HG02610 (cell line): ENCODE results near the gene SIRPA.
A peak's percentile ranks its signal among the peaks of the same experiment; 100 is the strongest.

ENCODE experiments used
- ATAC-seq: cut with Tn5 transposase; IDR thresholded peaks from one replicate; pipeline ENCODE4 v1.9.1; 2021; ENCODE audit warnings: mild to moderate bottlenecking, moderate library complexity; ENCODE audit not compliant: unreplicated experiment

Gene SIRPA

DNA sequence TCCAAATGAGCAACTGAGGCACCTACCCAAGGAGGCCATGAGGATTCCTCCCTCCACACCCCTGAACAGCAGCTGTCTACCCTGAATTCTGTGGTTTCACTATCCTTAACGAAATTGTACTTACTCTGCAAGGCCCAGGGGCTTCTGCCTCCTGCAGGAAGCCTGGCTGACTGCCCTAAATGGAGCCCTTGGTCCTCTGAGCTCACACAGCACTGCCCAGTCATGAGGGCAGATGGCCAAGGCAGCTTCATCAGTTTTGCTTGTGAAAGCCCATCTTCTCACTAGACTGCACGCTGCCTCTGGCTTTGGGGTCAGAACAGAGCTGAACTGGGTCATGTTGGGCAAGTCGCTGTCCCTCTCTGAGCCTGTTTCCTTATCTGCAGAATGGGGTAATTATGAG, 26.4 kb upstream of the SIRPA start:
- ATAC-seq, result no peak

DNA sequence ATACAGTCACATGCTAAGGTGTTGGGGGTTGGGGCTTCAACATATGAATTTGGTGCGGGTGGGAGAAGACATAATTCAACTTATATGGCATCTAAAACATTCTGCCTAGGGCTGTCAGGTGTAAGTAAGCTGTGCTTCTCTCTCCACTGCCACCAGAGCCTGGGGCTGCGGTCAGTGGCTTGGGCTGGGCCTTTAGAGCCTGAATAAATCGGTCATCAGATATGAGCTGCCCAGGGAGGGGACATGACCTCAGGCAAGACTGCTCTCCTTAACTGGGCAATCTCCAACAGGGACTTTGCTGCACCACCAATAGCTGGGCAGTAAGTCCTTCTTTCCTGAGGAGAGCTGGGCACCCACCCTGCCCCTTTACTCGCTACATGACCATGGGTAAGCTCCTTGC, 24.9 kb upstream of the SIRPA start:
- no peak for ATAC-seq

DNA sequence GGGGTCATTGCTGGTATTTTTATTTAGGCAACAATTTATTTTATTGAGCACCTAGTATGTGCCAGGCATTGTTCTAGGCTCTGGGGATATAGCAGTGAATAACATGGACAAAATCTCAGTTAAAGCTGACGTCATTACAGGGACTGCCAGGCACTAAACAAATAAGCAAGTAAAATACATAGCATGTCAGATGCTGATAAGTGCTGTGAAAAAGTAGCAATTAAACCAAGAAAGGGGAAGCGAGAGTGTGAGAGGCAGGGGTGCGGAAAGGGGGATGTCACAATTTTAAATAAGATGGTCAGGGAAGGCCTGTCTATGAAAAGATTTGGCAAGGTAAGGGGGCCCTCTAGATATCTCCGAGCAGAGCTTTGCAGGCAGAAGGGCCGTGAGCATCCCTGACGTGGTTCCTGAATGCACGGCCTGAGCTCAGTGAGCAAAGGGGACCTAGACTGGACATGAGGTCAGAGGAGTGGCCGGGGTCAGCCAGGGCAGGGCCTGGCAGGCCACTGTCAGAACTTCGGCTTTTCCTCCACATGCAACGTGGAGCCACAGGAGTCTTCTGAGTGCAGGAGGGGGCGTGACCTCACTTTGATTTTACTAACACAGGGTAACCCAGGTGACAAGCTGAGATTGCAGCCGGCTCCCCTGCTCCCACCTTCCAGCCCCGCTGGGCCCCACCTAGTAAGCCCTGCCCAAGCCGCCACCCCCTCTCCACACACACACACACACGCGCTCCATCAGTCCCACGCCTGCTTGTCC, 24.2 kb upstream of the SIRPA start:
- peak; percentile 58 for ATAC-seq

DNA sequence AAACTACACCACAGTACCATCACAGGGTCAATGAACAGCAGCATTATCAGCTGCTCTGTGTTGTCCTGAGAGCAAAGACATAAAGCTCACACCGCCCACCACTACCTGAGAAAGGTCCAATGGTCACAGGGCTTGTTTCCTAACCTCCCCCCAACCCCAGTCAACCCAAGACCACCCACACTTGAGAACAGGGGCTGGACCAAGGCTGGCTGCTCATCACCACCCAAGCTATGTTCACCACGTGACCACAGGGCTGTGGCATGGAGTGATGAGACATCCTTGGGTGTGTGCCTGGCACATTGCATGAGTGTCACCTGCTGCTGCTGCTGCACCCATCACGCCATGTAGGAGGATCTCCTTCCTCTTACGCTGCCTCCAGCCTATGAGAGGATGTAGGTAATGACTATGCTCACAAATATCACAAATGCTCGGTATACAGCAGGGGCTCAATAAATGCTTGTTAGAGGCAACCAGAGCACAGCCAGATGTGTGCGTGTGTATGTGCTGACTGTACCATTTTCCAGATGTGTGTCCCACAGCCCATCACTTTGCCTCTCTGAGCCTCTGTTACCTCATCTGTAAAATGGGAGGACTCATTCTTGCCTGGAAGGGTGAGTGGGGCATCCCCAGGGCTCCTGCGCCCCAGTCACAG, 23.3 kb upstream of the SIRPA start:
- no peak for ATAC-seq

DNA sequence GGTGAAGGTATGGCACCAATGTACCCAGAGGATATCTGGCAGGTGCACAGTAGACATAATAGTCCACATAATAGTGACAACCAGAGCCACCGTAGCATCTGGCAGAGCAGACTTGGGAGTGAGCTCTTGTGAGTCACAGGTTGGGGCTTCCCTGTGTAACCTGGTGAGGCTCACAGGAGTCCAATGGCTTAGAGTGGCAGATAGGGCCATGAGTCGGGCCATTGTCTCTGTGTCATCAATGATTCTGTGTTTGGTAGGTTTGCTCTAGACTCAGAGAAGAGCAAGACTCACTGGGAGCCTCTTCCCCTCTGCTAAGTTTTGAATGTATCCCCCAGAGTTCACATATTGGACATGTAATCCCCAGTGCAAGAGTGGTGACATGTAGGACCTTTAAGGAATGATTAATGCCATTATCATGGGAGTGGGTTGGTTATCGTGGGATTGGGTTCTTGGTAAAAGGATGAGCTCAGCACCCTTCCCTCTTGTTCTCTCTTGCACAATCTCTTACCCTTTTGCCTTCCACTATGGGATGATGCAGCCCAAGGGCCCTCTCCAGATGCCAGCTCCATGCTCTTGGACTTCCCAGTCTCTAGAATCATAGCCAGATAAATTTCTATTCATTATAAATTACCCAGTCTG, 22.6 kb upstream of the SIRPA start:
- ATAC-seq, result no peak

DNA sequence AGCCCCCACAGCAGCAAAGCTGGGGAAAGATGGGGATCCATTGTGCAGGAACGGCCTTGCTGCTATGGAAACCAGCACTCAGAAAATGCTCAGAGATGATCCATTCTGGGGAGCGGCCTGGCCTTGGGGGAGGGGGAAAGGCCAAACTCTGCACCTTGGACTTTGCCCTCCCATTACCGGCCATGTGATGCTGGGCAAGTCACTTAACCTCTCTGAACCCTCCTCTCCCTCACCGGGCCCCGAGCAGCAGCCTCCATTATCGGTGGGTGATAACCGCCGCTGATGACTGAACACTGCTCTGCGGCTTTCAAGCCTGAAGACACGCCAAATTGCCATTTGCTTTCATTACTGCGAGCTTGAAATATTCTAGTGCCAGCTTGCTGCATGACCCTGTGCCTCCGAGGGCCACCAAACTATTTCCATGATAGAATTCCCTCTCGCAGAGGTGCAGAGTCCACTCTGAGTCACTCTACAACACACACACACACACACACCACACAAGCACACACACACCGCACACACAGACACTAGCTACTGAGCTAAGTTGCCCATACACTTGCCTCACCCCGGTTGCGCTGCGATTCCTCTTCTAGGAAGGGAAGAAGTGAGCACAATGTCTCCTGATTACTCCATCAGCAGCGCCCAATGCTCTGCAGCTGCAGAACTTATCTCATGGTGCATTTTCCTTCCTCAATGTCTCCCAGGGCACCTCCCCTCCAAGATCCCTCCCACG, 20.6 kb upstream of the SIRPA start:
- no peak for ATAC-seq

DNA sequence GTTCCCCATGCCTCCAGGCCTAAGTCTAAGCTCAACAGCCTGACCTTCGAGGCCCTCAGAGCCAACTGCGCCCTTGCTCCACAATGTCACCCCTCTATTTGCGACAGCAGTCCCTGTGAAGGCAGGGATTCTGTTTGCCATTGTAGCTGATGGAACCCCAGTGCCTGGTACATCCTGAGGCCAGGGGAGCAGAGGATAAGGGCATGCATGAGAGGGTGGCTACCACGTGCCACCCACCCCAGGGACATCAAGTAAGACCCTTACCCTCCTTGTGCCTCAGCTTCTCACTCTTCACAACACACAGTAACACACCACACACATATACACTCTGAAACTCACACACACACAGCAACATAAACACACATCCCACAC, 20.0 kb upstream of the SIRPA start:
- ATAC-seq, result no peak

DNA sequence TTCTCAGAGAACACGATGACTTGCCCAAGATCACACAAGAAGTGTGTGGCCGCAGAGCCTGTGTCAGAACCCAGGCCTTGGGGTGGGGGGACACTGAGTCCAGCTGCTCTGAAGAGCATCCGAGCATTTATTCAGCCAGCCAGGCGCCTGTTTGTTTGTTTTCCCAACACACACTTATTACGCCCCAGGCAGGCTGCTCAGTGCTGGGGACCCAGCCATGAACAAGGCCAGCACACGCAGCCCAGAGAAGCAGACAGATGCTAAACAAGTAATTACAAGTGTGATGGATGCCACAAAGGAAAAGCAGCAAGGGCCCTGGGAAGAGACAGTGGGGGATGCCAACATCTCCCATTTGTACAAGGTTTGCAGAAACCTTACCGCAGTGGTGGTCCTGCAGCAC, 19.4 kb upstream of the SIRPA start:
- no peak for ATAC-seq

DNA sequence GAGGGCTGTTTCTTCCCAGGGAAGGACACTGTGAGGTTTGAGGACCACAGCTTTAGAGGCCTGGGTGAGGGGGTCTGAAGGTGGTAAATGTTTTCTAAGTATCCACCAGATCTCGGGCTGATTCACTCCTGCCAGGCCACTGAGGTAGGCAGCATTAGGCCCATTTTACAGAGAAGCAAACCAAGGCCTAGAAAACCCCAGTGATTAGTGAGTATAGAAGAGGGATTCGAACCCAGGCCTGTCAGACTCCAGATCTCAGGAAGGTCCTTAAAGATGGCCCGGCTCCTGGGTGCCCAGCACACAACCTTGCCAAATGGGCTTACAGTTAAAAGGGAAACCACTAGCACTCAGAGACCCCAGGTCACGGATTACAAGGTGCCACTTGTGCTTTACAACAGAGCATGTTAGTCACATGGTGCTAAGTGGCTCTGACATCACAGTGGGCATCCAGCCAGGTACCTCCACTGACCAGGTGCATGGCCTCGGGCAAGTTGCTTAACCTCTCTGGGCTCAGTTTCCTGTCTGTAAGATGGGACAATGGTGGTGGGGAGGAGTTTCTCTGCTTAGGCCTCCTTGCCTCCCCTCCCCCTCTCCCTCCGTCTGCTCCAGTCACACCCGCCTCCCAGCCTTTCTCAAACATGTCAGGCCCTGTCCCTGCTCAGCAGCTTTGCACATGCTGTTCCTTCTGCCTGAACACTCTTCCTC, 18.8 kb upstream of the SIRPA start:
- ATAC-seq, result no peak

DNA sequence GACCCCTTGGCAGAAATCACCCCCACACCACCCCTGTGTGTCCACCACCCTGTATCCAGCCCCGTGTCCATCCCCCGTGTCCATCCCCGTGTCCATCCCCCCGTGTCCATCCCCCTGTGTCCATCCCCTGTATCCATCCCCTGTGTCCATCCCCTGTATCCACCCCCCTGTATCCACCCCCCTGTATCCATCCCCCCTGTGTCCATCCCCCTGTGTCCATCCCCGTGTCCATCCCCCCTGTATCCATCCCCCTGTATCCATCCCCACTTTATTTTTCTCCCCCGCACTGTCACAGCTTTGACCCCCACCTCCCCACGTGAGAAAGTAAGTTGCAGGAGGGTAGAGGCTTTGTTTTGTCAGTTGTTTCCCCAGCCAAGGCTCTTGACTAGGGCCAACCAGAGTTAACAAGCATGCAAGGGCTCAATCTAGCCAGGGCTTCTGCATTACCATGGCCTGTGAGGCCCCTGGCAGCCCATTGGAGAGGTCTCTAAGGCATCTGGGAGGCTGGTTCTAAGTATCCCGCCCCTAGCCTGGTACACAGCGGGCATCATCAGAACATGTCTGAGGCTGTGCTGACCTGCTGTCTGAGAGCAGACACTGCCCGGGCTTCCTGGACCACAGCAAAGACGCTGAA, 18.1 kb upstream of the SIRPA start:
- no peak for ATAC-seq

DNA sequence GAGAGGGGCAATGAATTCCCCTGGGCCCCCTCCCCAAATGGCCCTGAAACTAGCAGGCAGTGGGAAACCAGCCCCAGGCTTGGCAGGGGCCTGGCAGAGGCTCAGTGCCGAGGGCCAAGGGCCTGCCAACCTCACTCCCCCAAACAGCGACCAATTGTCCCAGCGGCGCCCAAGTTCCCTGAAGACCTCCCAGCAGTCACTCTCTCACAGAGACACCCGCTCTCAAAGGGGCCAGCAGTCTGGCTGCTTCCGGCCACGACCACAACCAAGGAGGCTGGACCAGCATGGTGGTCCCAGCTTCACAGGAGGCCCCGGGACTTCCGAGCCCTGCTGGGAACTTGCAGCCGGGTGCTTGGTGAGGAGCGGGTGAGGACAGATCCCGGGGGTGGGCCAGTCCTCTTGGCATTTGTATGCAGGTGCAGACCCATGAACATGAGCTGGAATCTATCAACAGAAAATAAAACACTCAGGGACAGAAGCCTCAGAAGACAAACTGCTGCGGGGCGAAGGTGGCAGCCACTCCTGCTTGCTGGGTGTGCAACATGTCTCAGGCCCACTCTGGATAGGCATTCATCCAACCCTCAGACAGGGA, 17.5 kb upstream of the SIRPA start:
- ATAC-seq, result no peak

DNA sequence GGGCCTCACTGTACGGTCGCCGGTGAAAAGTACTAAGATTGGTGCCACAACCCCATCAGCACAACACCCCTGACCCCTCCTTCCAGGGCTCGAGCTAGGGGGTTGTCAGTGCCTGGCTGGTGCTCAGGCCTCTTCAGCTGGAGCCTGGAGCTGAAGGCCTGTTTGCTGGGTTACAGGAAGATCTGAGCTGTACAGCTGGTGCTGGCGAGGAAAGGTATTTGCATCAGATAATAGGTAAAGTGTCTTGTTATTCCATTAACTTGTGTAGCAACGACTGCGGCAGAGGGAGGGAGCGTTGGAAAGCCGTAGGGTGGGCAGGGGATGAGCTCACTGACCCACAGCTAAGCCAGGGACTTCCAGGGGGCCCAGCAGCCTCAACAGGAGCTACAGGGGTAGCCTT, 15.8 kb upstream of the SIRPA start:
- ATAC-seq, result no peak

DNA sequence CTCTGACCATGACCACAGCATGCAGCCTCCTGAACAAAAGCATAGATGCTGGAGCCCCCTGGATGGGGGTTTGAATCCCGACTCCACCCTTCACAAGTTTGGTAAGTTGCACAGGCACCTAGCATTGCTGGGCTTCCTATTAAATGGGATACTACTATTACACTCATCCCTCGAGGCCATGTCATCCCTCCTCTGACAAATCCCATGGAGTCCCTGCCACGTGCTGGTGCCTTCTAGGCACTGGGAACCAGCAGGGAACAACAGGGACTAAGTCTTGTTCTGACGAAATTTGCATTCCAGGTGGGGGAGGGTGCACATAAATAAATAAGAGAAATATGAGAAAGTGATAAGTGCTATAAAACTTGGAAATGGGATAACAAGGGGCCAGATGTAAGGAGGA, 15.3 kb upstream of the SIRPA start:
- no peak for ATAC-seq

DNA sequence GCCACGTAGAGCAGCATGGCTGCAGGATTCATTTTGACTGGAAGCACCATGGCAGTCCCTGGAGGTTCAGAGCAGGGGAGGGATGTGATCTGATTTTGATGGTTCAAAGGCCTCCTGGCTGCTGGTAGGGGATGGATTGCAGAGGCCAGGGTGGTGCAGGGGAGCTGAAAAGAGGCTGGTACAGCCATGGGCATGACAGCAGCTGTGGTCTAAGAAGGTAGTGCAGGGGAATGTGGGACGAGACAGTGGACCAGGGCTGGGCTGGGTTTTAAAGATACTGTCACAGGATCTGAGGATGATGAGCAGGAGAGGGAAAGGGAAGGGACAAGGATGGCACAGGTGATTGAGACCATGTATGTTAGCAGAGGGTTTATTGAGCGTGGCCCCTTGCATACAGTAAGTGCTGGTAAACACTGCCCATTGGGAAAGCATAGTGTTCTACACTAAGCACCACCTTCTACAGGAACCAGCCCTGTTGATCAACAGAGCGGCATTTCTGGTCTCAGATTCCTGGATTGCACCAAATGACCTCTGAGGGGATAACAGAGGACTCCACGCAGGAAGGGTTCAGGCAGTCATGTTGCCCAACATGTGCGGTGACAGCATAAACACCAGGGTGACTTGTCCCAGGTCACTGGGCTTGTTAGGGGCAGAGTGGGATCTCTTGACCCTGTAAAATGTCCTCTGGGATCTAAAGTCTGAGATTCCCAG, 14.5 kb upstream of the SIRPA start:
- ATAC-seq, result no peak

DNA sequence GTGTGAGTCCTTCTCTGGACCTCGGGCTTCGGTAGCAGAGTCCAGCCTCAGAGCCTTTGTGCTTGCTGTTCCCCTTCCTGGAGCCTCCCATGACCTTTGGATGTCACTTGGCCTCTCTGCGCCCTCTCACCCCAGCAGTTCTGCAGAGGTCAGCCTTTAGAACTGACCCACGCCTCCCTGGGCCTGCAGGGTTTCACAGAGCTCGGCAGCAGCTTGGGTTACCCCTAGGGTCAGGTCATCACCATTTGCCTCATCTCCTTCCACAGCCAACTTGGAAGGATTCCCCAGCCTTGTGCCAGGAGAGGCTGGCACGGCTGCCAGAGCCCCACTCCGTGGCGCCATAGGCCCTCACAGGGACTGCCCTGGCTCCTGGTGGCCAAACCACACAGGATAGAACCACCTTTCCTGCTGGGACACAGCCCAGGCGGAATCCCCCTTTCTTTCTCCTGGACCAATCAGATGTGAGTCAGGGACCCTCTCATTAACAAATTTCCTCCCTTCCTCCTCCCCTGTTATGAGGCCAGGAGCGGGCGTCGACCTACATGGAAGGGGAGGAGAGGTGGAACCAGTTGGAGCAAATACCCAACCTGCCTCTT, 13.9 kb upstream of the SIRPA start:
- no peak for ATAC-seq

DNA sequence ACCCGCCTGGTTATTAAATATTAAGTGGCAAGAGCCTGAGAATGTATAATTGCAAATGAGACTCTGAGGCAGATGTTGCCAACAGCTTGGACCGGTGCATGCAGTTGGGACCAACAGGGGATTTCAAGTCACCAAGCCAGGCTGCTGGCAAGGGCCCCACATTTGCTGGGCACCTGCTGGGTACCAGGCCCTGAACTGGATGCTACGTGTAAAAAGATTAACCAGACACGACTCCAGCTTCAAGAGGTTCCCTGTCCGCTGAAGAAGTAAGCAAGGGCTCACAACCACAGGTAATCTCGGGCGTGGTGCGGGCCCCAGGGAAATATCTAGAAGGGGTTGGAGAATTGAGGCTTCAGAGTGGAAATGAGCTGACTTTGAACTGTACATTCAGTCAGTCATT, 13.2 kb upstream of the SIRPA start:
- no peak for ATAC-seq

DNA sequence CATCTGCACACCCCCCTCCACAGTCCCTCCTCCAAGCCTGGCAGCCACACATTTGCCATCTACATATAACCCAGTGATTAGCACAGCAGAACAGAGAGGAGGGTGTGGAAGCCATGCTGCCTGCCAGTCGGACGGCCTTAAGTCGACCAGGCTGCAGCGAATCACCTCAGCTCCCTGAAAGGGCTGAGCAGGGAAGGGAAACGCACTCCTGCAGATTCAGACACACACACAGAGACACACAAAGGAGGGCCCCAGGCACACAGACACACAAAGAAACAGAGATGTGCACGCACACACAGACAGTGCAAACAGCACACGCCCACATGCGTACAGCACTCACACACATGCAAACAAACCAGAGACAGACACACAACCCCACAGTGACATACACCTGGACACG, 11.2 kb upstream of the SIRPA start:
- ATAC-seq, result no peak

DNA sequence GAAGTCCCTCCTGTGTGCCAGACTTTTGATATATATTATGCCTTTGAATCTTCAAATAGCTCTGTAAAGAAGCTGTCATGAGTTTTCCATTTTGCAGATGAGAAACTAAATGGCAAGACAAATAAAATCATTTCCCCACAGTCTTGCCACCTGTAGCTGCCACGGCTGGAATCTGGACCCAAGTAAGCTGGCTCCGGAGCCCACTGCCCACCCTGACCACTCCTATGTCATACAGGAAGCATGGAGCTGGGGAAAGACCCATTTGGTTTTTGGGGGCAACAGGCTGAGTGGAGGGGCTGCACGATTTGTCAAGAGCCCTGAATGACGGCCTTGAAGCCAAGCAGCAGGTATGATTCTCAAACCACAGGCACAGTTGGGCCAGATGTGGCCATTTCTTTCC, 10.0 kb upstream of the SIRPA start:
- ATAC-seq, result no peak
